NOMO-1 treated with dmso at 0.1 percent for 144 hours (cell line): ENCODE measurements around the gene ADCYAP1R1.

Source experiments
- DNase-seq: peaks from one replicate; lab custom pipeline; 2025; ENCODE audit not compliant: unreplicated experiment; lab: John Stamatoyannopoulos, UW

The ADCYAP1R1 gene

GRCh38 chr7:31066516-31067130, 14.5 kb downstream of the ADCYAP1R1 start:
- DNase-seq = no peak

GRCh38 chr7:31067491-31067890, 15.4 kb downstream of the ADCYAP1R1 start:
- no peak for DNase-seq

GRCh38 chr7:31068006-31068675, 16.0 kb downstream of the ADCYAP1R1 start:
- no peak for DNase-seq

GRCh38 chr7:31069860-31070555, 17.9 kb downstream of the ADCYAP1R1 start:
- no peak for DNase-seq

GRCh38 chr7:31070991-31071644, 19.0 kb downstream of the ADCYAP1R1 start:
- DNase-seq = no peak

- DNase-seq = no peak
Measured at GRCh38 chr7:31071645-31072029, 19.5 kb downstream of the ADCYAP1R1 start.

- no peak for DNase-seq
Measured at GRCh38 chr7:31073326-31074119, 21.4 kb downstream of the ADCYAP1R1 start.

GRCh38 chr7:31074120-31074383, 21.9 kb downstream of the ADCYAP1R1 start:
- DNase-seq = no peak

GRCh38 chr7:31074403-31075085, 22.4 kb downstream of the ADCYAP1R1 start:
- DNase-seq = no peak

- no peak for DNase-seq
Measured at GRCh38 chr7:31075086-31075405, 22.9 kb downstream of the ADCYAP1R1 start.

GRCh38 chr7:31076051-31076450, 23.9 kb downstream of the ADCYAP1R1 start:
- no peak for DNase-seq

- DNase-seq = no peak
Measured at GRCh38 chr7:31076641-31077310, 24.7 kb downstream of the ADCYAP1R1 start.

GRCh38 chr7:31077484-31078362, 25.6 kb downstream of the ADCYAP1R1 start:
- no peak for DNase-seq

- DNase-seq = no peak
Measured at GRCh38 chr7:31078363-31078990, 26.4 kb downstream of the ADCYAP1R1 start.

- DNase-seq = no peak
Measured at GRCh38 chr7:31079126-31079823, 27.2 kb downstream of the ADCYAP1R1 start.

- DNase-seq = no peak
Measured at GRCh38 chr7:31079824-31080511, 27.9 kb downstream of the ADCYAP1R1 start.

- no peak for DNase-seq
Measured at GRCh38 chr7:31080763-31081162, 28.7 kb downstream of the ADCYAP1R1 start.

GRCh38 chr7:31082017-31082416, 29.9 kb downstream of the ADCYAP1R1 start:
- DNase-seq = no peak
